HG03575 (cell line): ENCODE data around the gene C19orf12.
"Not testable (repeated sequence)": the region's sequence is repeated elsewhere in the genome, so short reads cannot be mapped to it uniquely, and the experiment has no call there.

Experiments used
- ATAC-seq: cut with Tn5 transposase; IDR thresholded peaks from one replicate; pipeline ENCODE4 v1.9.1; 2021; ENCODE audit not compliant: unreplicated experiment, insufficient number of reproducible peaks, low FRiP score; ENCODE audit errors: extremely low read depth

Gene C19orf12

GRCh38 chr19:29680937-29681336 is 34.1 kb downstream of the C19orf12 start:
- no peak for ATAC-seq

- ATAC-seq = no peak
These were observed 34.6 kb downstream of the C19orf12 start for GRCh38 chr19:29680447-29680846.

GRCh38 chr19:29679598-29680210 is 35.4 kb downstream of the C19orf12 start:
- ATAC-seq = no peak

DNA sequence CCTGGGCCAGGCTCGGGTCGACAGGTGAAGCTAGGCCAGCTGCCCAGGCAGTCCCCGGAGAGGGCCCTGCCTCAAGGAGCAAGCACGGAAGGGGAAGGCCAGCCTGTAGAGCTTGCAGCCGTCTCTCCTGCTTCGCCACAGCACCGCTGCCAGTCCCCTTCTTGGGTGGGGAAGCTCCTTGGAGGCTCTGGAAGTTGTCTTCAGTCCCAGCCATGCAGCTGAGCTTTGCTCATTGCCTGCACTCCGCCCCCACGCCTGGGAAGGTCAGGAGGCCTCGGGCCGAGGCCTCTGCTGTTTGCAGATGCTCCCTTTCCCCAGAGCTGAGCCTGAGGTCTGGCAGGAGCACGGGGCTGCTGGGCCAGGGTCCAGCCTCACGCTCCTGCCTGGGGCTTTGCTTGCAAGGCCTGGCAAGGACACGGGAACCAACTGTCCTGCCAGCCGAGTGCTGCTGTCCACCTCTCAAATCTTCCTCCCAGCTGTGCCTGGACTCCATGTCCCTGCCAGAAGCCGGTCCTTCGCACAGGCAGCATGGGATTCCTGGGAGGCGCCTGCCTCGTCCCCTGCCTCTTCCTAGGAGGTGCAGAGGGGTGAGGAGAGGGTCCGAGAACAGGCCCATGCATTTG is 36.5 kb downstream of the C19orf12 start:
- no peak for ATAC-seq

DNA sequence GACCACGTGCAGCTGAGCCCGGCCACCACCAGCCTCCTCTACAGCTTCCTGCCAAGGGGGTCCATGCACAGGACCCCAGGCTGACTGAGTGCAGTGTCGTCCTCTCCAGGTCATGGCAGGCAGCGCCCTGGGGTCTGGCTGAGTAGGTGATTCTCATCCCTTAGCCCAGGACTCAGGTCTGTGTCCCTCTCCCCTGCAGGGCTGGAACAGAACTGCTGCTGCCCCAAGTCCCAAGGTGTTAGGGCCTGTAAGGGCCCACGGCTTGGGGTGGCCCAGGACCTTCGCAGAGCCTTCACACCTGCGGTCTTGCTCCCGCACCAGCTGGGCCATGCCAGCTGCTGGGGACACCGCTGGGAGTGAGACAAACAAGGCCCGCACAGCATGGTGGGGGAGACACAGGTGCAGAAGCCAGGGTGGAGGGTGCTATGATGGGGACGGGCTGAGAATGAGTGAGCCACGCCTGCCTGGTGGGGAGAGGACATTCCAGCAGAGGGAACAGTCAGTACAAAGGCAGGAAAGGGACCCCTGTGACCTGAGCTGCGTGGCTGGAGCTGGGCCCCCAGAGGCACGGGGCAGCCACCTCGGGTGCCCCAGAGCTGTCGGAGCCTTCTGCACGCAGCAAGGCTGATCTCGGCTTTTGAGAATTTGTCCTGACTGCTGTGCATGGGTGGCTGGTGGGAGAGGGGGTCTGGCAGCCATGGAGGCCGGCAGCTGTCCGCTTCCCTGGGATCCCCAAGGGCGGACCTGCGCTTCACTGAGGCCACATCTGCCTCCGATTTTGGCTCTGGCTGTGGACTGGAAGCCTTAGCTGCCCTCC is 37.9 kb downstream of the C19orf12 start:
- no peak for ATAC-seq

DNA sequence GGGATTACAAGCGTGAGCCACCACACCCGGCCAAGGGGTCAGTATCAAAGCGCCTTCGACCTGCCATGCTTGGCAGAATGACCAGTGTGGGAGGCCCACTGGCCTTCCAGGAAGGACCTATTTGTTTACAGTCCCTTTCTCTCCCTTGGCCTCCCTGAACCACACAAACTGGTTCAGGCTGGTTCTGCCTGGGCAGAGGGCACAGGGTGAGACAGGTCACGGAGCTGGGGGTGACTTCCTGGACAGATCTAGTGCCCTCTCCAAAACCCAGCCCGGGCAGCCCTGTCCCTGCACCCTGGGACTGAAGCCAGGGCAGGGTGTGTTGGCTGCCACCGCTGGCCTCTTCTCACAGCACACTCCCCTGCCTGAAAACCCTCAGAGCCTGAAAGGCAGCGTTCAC is 38.5 kb downstream of the C19orf12 start:
- ATAC-seq = no peak

- ATAC-seq = no peak
These were observed 39.3 kb downstream of the C19orf12 start for GRCh38 chr19:29675650-29676186.

- no peak for ATAC-seq
These were observed 39.9 kb downstream of the C19orf12 start for GRCh38 chr19:29675120-29675649.

- no peak for ATAC-seq
These were observed 40.5 kb downstream of the C19orf12 start for GRCh38 chr19:29674374-29675119.

GRCh38 chr19:29673451-29674371 is 41.4 kb downstream of the C19orf12 start:
- no peak for ATAC-seq

DNA sequence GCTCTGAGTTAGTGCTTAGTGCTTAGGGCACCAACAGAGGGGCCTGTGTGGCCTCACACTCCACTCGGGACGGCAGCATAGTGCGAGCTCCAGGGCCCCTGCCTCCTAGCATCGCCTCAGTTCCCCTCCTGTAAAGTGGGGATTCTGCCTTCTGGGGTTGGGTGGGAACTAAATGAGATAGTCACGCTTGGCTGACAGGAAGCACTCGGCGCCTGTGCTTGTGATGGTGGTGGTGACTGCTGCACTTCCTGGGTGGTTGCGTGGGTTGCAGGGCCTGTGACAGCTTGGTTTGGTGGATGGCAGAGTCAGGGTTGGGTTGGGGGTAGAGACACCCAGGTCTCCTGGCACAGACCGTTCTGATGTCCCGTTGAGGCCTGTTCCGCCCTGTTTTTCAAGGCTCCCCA is 42.1 kb downstream of the C19orf12 start:
- ATAC-seq = no peak

DNA sequence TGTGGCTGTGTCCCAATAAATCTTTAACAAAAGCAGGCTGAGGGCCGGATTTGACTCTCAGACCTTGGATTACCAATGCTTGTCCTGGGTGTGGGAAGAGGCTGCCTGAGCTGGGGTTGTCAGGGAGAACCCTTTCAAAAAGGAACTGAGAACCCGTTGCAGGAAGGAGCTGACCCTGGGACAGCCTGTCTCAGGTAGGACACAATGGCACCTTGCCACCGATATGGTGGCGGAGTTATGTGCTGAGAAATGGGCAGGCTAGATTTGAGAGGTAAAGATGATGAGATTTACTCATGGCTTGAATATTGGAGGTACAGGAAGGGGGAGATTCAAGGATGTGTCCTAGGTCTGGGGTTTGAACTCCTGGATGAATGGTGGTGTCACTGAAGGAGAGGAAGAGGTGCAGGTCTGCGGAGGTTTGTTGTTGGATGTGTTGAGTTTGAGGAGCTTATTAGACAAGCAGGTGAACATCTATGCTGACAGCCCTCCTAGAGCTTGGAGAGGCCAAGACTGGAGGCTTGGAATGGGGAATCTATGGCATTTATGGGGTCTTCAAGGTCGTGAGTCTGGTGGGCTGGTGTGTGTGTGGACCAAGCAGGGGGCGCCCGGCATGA is 42.6 kb downstream of the C19orf12 start:
- no peak for ATAC-seq

- peak; percentile 43 for ATAC-seq
These were observed 43.5 kb downstream of the C19orf12 start for GRCh38 chr19:29671393-29672160.

GRCh38 chr19:29671026-29671392 is 44.1 kb downstream of the C19orf12 start:
- not testable (repeated sequence) for ATAC-seq

DNA sequence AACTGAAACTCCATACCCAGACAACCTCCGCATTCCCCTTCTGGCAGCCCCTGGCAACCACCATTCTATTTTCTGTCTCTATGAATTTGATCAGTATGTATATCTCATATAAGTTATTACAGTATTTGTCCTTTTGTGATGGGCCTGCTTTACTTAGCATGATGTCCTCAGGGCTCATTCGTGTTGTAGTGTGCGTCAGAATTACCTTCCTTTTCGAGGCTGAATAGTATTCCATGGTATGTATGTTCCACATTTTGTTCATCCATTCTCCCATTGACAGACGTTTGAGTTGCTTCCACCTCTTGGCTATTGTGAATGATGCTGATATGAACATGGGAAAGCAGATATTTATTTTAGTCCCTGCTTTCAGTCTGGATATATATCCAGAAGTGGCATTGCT is 44.8 kb downstream of the C19orf12 start:
- ATAC-seq = no peak

DNA sequence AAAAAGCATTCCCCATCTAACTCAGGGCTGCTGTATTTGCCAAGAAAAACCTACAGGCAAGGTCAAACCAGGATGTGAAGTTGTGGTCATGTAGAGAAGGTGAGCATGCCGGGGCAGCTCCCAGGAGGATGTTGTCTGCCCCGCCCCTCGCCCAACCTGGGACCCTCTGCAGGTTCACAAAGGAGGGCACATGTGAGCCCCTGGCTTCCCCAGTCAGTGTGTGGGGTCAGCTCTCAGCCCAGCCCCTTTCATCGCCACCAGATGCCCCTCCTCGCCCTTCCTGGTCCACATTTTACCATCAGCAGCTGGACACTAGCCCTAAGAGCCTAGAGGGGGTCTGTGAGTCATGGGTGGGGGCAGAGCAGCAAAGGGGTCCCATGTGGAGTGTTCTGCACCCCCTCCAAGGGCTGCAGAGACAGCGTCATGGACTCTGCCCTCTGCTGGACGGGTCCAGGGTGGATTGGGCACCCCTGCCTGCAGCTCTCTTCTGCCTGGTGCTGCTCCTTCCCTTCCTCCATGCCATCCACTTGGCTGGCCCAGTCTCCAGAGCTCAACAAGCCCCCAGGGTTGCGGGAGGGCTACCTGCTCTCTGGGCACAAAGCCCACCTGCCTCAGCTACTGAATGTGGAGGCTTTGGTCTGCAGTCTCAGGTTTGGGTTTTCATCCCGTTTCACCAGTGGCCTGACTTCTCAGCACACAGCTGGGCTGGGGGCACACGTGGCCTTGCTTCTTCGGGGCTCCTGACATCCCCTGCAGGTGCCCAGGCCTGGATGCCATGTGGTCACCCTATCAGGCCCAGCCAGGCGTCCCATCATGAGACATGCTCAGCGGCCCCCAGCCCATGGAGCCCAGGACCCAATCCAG is 46.1 kb downstream of the C19orf12 start:
- no peak for ATAC-seq
